Heart left ventricle (tissue), 16 donors: ENCODE data around the gene NEB. TPM values are rescaled to one million over a fixed set of nuclear protein-coding genes. Genes with fewer than 3 reads are reported as not detected.

Source experiments
- ATAC-seq, 4 donors: fragments of 200-7000 bp; cut with Tn5 transposase; one replicate each; pipeline ENCODE4 v1.9.1; 2020 to 2022; ENCODE audit warnings: moderate library complexity in 4 of 4, mild to moderate bottlenecking in 3 of 4, moderate number of reproducible peaks in 1 of 4
- DNase-seq, 5 donors: peaks; one replicate each; pipeline ENCODE4 v3.0.0-alpha.2; 2020
- H3K27ac ChIP-seq, 12 donors: fragments of 200-600 bp; sonication (generic) in 4 of 12; one replicate each; pipeline versions ENCODE4 v1.5.0 to v1.8.0; 2016 to 2022; ENCODE audit warnings: mild to moderate bottlenecking in 2 of 12
- H3K27me3 ChIP-seq, 9 donors: fragments of 200-600 bp; sonication (generic) in 2 of 9; one replicate each; pipeline versions ENCODE4 v1.5.1 to v1.8.0; 2016 to 2022; ENCODE audit warnings: mild to moderate bottlenecking in 3 of 9
- H3K36me3 ChIP-seq, 9 donors: fragments of 200-600 bp; sonication (generic) in 2 of 9; one replicate each; pipeline versions ENCODE4 v1.5.0 to v1.8.0; 2018 to 2022; ENCODE audit warnings: mild to moderate bottlenecking in 2 of 9
- H3K4me1 ChIP-seq, 12 donors: fragments of 200-600 bp; sonication (generic) in 4 of 12; one replicate each; pipeline versions ENCODE4 v1.5.0 to v1.8.0; 2016 to 2022; ENCODE audit warnings: mild to moderate bottlenecking in 3 of 12
- H3K4me3 ChIP-seq, 12 donors: fragments of 200-600 bp; sonication (generic) in 4 of 12; one replicate each; pipeline versions ENCODE4 v1.5.0 to v1.8.0; 2017 to 2022; ENCODE audit warnings: mild to moderate bottlenecking in 9 of 12, moderate library complexity in 4 of 12
- H3K9me3 ChIP-seq, 12 donors: fragments of 200-600 bp; sonication (generic) in 4 of 12; one replicate each; pipeline versions ENCODE4 v1.5.0 to v1.8.0; 2016 to 2022; ENCODE audit warnings: mild to moderate bottlenecking in 1 of 12
- CTCF ChIP-seq, 12 donors: fragments of 200-600 bp; sonication (generic) in 4 of 12; IDR thresholded peaks; one replicate each; pipeline versions ENCODE4 v1.5.0 to v1.8.0; 2018 to 2022; ENCODE audit warnings: antibody characterized with exemption in 12 of 12, mild to moderate bottlenecking in 5 of 12
- POLR2A ChIP-seq, 2 donors: fragments of 450-650 bp; IDR thresholded peaks; one replicate each; pipeline ENCODE4 v1.6.1; 2017; ENCODE audit warnings: antibody characterized with exemption in 2 of 2, mild to moderate bottlenecking in 2 of 2, moderate library complexity in 2 of 2
- WGBS, 4 donors: extraction: QIAGEN DNeasy Blood & Tissue Kit in 2 of 4; methylation state at CpG; one replicate each; pipeline versions ENCODE4 v1.1.5 to v1.1.7; 2013 to 2018; 5-methylcytosine and 5-hydroxymethylcytosine counted together
- intact Hi-C, 10 donors: fragments of 100-400 bp; cut with DNase I; formaldehyde crosslinking; loops; one replicate each; pipeline versions ENCODE4 v1.11.1 to v1.14.2; 2022
- polyA plus RNA-seq, 2 donors: library from polyadenylated mRNA; stranded (reverse); fragments of 200-250 nt; gene quantifications; one replicate each; pipeline ENCODE4 v1.2.3, GENCODE V29; 2013
- total RNA-seq, 9 donors: library from RNA; depleted of rRNA in 2 of 9; stranded (reverse); fragments of >200 nt in 2 of 9; fragmentation: NEBNext Ultra II Directional in 3 of 9; extraction: Animal tissue kit (Norgen Biotek cat#: 25700) in 3 of 9; gene quantifications; one replicate each; pipeline versions ENCODE4 v1.1.0 to v1.2.4, GENCODE V29; 2016 to 2023
- donor health status: ischemic (EF 13 %, LVEDD 7.1; RV severe dilation, severe dysfunction).
- donor health status: healthy with polysubstance abuse.
- donor health status: DM: no; HTN: yes; CAD: no.
- donor health status: DM: no; HTN: no; CAD: no.
- donor health status: ischemic (EF 25% LVEDD 6.9; RV normal size, moderate dysfunction).
- donor health status: ischemic (EF 25% LVEDD 5.7; RV mildly dilated, moderate dysfunction).
- donor health status: healthy.
- donor health status: DM: yes; HTN: yes; CAD: no.
- donor health status: ischemic (EF 35%, LVEDD 5.7; RV mildly dilated, moderate dysfunction).
- donor health status: nonischemic (EF 11% LVEDD 7.7; RV severe dilation, severe dysfunction).
- donor health status: DM: yes; HTN: yes; CAD: no.
- donor health status: PGD.
- donor health status: ischemic (EF 29% LVEDD 5.4; RV normal size, mild dysfunction).
- donor health status: nonischemic (EF 23%, LVEDD 6.1; RV moderate dilation, normal function).

NEB gene
- total and polyA plus RNA-seq, 11 donors: 0.43 to 23.9 (median 3.0) TPM

- TF ChIP-seq POLR2A (IDR thresholded peaks at IDR 0.05) (no peak), CTCF (IDR thresholded peaks at IDR 0.05) (no peak)
- 76 to 84% (median 82%) methylated on average over 2 of the region's 2 CpGs for WGBS, 4 donors
- no peaks in the 10 kb centered on the region for H3K36me3 ChIP-seq
- H3K9me3 ChIP-seq: no peaks in the 10 kb centered on the region
- H3K4me1 ChIP-seq: no peaks in the 10 kb centered on the region
- intact Hi-C loops: loop anchor here in 2 of 10 donors (5.0 to 10.0 kb wide), 2 partner anchors 314 to 316 kb away; no protein-coding TSS in a partner anchor
- H3K27ac ChIP-seq: no peak overlapping the region
- H3K27me3 ChIP-seq: no peaks in the 10 kb centered on the region
- no peak overlapping the region for H3K4me3 ChIP-seq
- no peak for ATAC-seq
- DNase-seq: no peak
Measured at GRCh38 chr2:151688719-151689118, 45.6 kb downstream of the NEB start.

GRCh38 chr2:151682459-151683003 is 51.7 kb downstream of the NEB start:
- H3K9me3 ChIP-seq: no peaks in the 10 kb centered on the region
- 61 to 89% (median 66%) methylated on average over 4 of the region's 4 CpGs for WGBS, 4 donors
- intact Hi-C loops: loop anchor here in 1 of 10 donors (10.0 kb wide), 1 partner anchor 322 kb away; no protein-coding TSS in a partner anchor
- TF ChIP-seq CTCF (IDR thresholded peaks at IDR 0.05): no peak
- no peak for TF ChIP-seq POLR2A (IDR thresholded peaks at IDR 0.05)
- no peak overlapping the region for H3K4me3 ChIP-seq
- no peaks in the 10 kb centered on the region for H3K27me3 ChIP-seq
- no peaks in the 10 kb centered on the region for H3K4me1 ChIP-seq
- H3K27ac ChIP-seq: no peak overlapping the region
- no peaks in the 10 kb centered on the region for H3K36me3 ChIP-seq
- no peak for ATAC-seq
- DNase-seq: no peak

GRCh38 chr2:151681051-151681450 is 53.2 kb downstream of the NEB start:
- ATAC-seq: no peak
- WGBS, 4 donors: 86 to 89% (median 87%) methylated on average over 3 of the region's 3 CpGs
- Histone ChIP-seq H3K36me3 (no peaks in the 10 kb centered on the region), H3K4me1 (no peaks in the 10 kb centered on the region), H3K9me3 (no peaks in the 10 kb centered on the region), H3K27me3 (no peaks in the 10 kb centered on the region), H3K4me3 (no peak overlapping the region), H3K27ac (no peak overlapping the region)
- DNase-seq: no peak
- TF ChIP-seq POLR2A (IDR thresholded peaks at IDR 0.05) (no peak), CTCF (IDR thresholded peaks at IDR 0.05) (no peak)
- intact Hi-C loops: loop anchor here in 1 of 10 donors (10.0 kb wide), 1 partner anchor 324 kb away; no protein-coding TSS in a partner anchor

- Histone ChIP-seq H3K27ac (no peak overlapping the region), H3K4me1 (no peaks in the 10 kb centered on the region), H3K9me3 (no peaks in the 10 kb centered on the region), H3K36me3 (no peaks in the 10 kb centered on the region), H3K4me3 (no peak overlapping the region), H3K27me3 (no peaks in the 10 kb centered on the region)
- 70 to 95% (median 89%) methylated on average over 1 of the region's 1 CpG for WGBS, 4 donors
- intact Hi-C loops: loop anchor here in 1 of 10 donors (10.0 kb wide), 1 partner anchor 325 kb away; no protein-coding TSS in a partner anchor
- TF ChIP-seq POLR2A (IDR thresholded peaks at IDR 0.05) (no peak), CTCF (IDR thresholded peaks at IDR 0.05) (no peak)
- no peak for ATAC-seq
- DNase-seq: no peak
Measured at GRCh38 chr2:151679994-151680393, 54.3 kb downstream of the NEB start.
